ENCODE measurements around the gene SLIT3.

The SLIT3 gene

GRCh38 chr5:168770036-168770498, 530.9 kb downstream of the SLIT3 start (continued):
- TF ChIP-seq GLIS3 (CRISPR knock-in tag; IDR thresholded peaks at IDR 0.05) = 0 out of 2 replicates have a peak, but pooled peaks have one; percentile 13
- no peak for TF ChIP-seq ZFP30 (CRISPR knock-in tag; IDR thresholded peaks at IDR 0.05)
- no peak for TF ChIP-seq ZC3H10 (CRISPR knock-in tag; IDR thresholded peaks at IDR 0.05)
- TF ChIP-seq ESRRG (CRISPR knock-in tag; IDR thresholded peaks at IDR 0.05) = 0 out of 2 replicates have a peak, but pooled peaks have one; percentile 78
- no peak for TF ChIP-seq RARB (CRISPR knock-in tag; IDR thresholded peaks at IDR 0.05)
- TF ChIP-seq TOX (CRISPR knock-in tag; IDR thresholded peaks at IDR 0.05; ENCODE audit: borderline replicate concordance) = no peak
- 0 out of 2 replicates have a peak, but pooled peaks have one; percentile 21 for TF ChIP-seq ZNF70 (CRISPR knock-in tag; IDR thresholded peaks at IDR 0.05)
- no peak for TF ChIP-seq PATZ1 (CRISPR knock-in tag; IDR thresholded peaks at IDR 0.05; ENCODE audit: borderline replicate concordance)
- peak; percentile 34; the same call in 1 of the 2 replicates for TF ChIP-seq ZNF565 (CRISPR knock-in tag; conservative IDR thresholded peaks at IDR 0.05; ENCODE audit: low read depth)
- no peak; the same call in 1 of the 2 replicates for TF ChIP-seq PPARA (CRISPR knock-in tag; IDR thresholded peaks at IDR 0.05; ENCODE audit: borderline replicate concordance)
- TF ChIP-seq POU6F1 (CRISPR knock-in tag; IDR thresholded peaks at IDR 0.05; ENCODE audit: borderline replicate concordance, low read depth) = no peak
- TF ChIP-seq ZNF8 (CRISPR knock-in tag; IDR thresholded peaks at IDR 0.05) = no peak; the same call in 1 of the 2 replicates
- 0 out of 2 replicates have a peak, but pooled peaks have one; percentile 25 for TF ChIP-seq ZFP3 (CRISPR knock-in tag; IDR thresholded peaks at IDR 0.05)
- TF ChIP-seq ISL1 (CRISPR knock-in tag; IDR thresholded peaks at IDR 0.05) = peak; percentile 73

- no peak for ATAC-seq
- no peak for TF ChIP-seq TOX (CRISPR knock-in tag; IDR thresholded peaks at IDR 0.05; ENCODE audit: borderline replicate concordance)
- no peak for TF ChIP-seq TCF4 (CRISPR knock-in tag; IDR thresholded peaks at IDR 0.05; ENCODE audit: borderline replicate concordance)
- TF ChIP-seq ZFP30 (CRISPR knock-in tag; IDR thresholded peaks at IDR 0.05) = no peak
- no peak for TF ChIP-seq ISL1 (CRISPR knock-in tag; IDR thresholded peaks at IDR 0.05)
- no peak for TF ChIP-seq ZNF565 (CRISPR knock-in tag; conservative IDR thresholded peaks at IDR 0.05; ENCODE audit: low read depth)
- TF ChIP-seq, protein P1, sequence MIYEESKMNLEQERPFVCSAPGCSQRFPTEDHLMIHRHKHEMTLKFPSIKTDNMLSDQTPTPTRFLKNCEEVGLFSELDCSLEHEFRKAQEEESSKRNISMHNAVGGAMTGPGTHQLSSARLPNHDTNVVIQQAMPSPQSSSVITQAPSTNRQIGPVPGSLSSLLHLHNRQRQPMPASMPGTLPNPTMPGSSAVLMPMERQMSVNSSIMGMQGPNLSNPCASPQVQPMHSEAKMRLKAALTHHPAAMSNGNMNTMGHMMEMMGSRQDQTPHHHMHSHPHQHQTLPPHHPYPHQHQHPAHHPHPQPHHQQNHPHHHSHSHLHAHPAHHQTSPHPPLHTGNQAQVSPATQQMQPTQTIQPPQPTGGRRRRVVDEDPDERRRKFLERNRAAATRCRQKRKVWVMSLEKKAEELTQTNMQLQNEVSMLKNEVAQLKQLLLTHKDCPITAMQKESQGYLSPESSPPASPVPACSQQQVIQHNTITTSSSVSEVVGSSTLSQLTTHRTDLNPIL (CRISPR knock-in tag; IDR thresholded peaks at IDR 0.05; ENCODE audit: low read depth) = no peak
Observed at GRCh38 chr5:168768172-168768571, 532.8 kb downstream of the SLIT3 start.

GRCh38 chr5:168766426-168766700, 534.6 kb downstream of the SLIT3 start:
- TF ChIP-seq ZNF8 (CRISPR knock-in tag; IDR thresholded peaks at IDR 0.05) (no peak), ZFP3 (CRISPR knock-in tag; IDR thresholded peaks at IDR 0.05) (peak; percentile 52; the same call in 1 of the 2 replicates)
- TF ChIP-seq, protein P1 (CRISPR knock-in tag; IDR thresholded peaks at IDR 0.05; ENCODE audit: low read depth) = no peak
- peak; percentile 40 for ATAC-seq

GRCh38 chr5:168765551-168766425, 535.2 kb downstream of the SLIT3 start:
- peak; percentile 46 for ATAC-seq
- TF ChIP-seq TOX (CRISPR knock-in tag; IDR thresholded peaks at IDR 0.05; ENCODE audit: borderline replicate concordance) (no peak), SNAI2 (CRISPR knock-in tag; IDR thresholded peaks at IDR 0.05) (no peak), PATZ1 (CRISPR knock-in tag; IDR thresholded peaks at IDR 0.05; ENCODE audit: borderline replicate concordance) (0 out of 2 replicates have a peak, but pooled peaks have one; percentile 13), ZNF70 (CRISPR knock-in tag; IDR thresholded peaks at IDR 0.05) (peak; percentile 42; the same call in 1 of the 2 replicates), BACH2 (CRISPR knock-in tag; IDR thresholded peaks at IDR 0.05; ENCODE audit: borderline replicate concordance) (no peak), ZFP3 (CRISPR knock-in tag; IDR thresholded peaks at IDR 0.05) (no peak), OSR1 (CRISPR knock-in tag; IDR thresholded peaks at IDR 0.05) (no peak), ISL1 (CRISPR knock-in tag; IDR thresholded peaks at IDR 0.05) (peak; percentile 87), CSDC2 (CRISPR knock-in tag; IDR thresholded peaks at IDR 0.05) (peak; percentile 22; the same call in 1 of the 2 replicates), ZNF565 (CRISPR knock-in tag; conservative IDR thresholded peaks at IDR 0.05; ENCODE audit: low read depth) (no peak), GLIS3 (CRISPR knock-in tag; IDR thresholded peaks at IDR 0.05) (no peak)
- TF ChIP-seq, protein P2, sequence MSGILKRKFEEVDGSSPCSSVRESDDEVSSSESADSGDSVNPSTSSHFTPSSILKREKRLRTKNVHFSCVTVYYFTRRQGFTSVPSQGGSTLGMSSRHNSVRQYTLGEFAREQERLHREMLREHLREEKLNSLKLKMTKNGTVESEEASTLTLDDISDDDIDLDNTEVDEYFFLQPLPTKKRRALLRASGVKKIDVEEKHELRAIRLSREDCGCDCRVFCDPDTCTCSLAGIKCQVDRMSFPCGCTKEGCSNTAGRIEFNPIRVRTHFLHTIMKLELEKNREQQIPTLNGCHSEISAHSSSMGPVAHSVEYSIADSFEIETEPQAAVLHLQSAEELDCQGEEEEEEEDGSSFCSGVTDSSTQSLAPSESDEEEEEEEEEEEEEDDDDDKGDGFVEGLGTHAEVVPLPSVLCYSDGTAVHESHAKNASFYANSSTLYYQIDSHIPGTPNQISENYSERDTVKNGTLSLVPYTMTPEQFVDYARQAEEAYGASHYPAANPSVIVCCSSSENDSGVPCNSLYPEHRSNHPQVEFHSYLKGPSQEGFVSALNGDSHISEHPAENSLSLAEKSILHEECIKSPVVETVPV (CRISPR knock-in tag; IDR thresholded peaks at IDR 0.05) = 0 out of 2 replicates have a peak, but pooled peaks have one; percentile 7
- TF ChIP-seq, protein P1 (CRISPR knock-in tag; IDR thresholded peaks at IDR 0.05; ENCODE audit: low read depth) = 0 out of 2 replicates have a peak, but pooled peaks have one; percentile 53

Data from SK-N-SH treated with all-trans-retinoic acid at 6 μM for 48 hours (cell line).